ENCODE results near the gene PTPN7. TPM values are rescaled to one million over a fixed set of nuclear protein-coding genes. Genes with fewer than 3 reads are reported as not detected.
A peak's percentile ranks its signal among the peaks of the same experiment; 100 is the strongest.
"Not testable (repeated sequence)": the region's sequence is repeated elsewhere in the genome, so short reads cannot be mapped to it uniquely, and the experiment has no call there.

The PTPN7 gene
- total RNA-seq, 1 donor from 2014 or later = 4.2 TPM

DNA sequence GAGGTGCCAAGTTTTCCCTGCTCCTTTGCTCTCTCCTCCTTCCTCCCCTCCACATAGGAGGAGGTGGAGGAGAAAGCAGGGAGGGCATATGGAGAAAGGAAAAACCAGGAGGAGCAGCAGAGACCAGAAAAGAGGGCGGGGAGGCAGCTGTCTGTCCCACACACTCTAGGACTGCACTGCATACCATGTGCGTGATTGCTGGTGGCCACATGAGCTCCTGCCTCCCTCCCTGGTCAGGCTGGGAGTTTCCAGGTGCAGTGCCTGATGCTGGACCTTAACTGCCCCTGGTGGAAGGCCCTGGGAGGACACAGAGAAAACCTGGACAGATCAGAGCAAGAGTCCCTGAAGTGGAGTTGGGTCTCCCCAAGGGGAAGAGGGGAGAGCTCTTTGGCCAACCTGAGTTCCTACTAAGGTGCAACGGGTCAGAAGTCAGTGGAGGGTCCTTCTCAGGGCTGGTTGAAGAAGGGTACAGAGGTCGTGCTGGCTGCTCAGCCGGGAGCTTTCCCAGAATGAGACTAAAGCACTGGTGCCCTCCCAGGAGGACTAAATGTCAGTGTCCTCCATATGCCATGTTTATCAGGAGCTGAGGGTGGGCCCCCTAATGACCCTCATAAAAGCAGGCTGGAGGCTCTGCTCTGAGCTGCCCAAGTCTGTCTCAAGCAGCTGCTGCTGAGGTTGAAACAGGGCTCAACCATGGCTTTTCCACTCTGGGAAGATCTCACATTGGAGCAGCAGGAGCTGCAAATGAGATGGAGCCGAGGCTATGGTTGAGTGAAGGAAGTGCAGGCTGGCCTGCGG lies 29.7 kb upstream of the PTPN7 start:
- no peak for DNase-seq (ENCODE audit: low spot score)

DNA sequence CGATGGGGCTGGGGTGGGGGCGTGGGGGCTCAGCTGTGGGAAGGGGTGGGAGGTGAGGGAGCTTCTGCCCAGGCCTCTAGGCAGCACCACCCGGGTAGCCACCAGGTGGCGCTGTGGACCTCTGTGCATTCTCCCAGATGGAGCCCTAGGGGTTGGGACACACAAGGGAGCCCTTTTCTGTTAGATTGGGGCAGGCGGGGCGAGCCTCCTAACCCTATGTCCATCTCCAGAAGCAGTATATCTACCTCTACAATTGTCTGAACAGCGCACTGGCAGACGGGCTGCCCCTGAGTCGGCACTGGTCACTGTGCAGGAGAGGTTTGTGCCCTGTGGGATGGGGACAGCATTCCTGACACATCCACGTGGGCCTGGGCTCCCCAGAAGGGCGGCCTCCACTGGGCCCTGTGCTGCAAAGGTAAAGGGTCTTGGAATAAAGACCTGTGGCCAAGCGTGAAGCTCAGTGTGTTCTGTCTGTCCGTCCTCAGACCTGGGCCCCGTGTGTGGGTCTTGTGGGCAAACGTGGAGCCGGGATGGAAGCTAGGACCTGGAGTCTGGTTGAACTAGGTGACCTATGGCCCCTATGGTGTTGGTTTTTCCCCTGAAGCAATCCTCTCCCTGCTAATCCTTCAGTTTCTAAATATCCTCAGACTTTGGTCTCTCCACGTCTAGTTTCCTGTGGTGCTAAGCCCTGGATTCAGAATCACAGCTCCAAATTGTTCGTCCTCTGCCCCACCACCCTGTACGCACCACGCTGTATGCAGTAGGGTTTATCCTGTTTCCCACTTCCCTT lies 28.8 kb upstream of the PTPN7 start:
- DNase-seq (ENCODE audit: low spot score) = peak; percentile 77

DNA sequence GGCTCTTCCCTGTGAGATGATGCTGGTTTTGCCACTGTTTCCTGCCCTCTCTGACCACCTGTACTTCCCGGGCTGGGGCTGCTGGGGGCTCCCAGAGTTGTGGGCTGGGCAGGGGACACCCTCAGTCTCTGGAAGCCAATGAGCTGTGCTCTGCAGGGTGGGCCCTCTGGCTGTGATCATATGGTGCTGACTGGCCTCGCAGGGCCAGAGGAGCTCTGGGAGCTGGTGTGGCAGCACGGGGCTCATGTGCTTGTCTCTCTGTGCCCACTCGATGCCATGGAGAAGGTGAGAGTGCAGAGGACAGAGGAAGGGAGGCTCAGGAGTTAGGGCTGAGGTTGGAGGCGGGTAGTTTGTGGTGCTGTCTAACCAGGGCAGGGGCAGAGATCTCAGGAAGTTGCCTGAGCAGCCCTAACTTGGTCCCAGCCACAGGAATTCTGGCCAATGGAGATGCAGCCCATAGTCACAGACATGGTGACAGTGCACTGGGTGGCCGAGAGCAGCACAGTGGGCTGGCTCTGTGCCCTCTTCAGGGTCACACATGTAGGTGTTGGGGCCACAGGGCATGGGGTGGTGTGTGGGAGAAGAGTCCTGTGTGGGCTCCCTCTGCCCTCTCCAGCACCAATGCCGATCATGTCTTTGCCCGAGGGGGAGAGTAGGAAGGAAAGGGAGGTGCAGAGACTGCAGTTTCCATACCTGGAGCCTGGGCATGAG lies 27.4 kb upstream of the PTPN7 start:
- no peak for DNase-seq (ENCODE audit: low spot score)

DNA sequence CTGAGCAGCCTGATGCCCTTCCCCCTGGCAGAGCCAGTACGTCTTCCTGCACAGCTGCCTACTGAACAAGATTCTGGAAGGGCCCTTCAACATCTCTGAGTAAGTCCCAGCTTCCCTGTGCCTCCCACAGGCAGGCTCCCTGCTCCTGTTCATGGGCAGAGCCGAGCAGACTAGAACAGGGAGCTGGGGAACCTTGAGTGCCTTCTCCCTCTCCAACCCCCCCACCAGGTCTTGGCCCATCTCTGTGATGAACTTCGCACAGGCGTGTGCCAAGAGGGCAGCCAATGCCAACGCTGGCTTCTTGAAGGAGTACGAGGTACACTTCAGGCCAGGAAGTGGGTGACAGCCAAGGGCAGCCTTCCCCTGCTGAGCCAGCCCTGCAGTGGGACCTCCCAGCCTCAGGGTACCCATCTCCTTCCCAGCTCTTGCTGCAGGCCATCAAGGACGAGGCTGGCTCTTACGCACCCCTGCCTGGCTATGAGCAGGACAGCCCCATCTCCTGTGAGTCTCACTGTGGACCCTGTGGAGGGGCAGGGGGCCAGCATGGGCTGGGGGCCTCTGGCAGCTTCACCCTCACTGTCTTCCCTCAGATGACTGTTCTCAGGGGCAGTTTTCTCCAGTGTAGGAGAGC lies 26.8 kb upstream of the PTPN7 start:
- DNase-seq (ENCODE audit: low spot score) = no peak

DNA sequence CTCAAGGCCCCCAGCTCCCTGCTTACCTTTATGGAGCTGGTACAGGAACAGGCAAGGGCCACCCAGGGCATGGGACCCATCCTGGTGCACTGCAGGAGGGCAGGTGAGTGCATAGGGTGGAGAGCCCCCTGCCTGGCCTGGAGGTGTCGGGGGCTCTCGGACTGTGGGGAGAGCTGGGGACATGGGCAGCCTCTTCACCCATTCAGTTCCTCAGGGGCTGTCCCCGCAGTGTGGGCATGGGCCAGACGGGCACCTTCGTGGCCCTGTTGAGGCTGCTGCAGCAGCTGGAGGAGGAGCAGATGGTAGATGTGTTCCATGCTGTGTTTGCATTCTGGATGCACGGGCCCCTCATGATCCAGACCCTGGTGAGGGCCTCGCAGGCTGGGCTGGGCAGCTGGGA lies 25.9 kb upstream of the PTPN7 start:
- DNase-seq (ENCODE audit: low spot score) = no peak

DNA sequence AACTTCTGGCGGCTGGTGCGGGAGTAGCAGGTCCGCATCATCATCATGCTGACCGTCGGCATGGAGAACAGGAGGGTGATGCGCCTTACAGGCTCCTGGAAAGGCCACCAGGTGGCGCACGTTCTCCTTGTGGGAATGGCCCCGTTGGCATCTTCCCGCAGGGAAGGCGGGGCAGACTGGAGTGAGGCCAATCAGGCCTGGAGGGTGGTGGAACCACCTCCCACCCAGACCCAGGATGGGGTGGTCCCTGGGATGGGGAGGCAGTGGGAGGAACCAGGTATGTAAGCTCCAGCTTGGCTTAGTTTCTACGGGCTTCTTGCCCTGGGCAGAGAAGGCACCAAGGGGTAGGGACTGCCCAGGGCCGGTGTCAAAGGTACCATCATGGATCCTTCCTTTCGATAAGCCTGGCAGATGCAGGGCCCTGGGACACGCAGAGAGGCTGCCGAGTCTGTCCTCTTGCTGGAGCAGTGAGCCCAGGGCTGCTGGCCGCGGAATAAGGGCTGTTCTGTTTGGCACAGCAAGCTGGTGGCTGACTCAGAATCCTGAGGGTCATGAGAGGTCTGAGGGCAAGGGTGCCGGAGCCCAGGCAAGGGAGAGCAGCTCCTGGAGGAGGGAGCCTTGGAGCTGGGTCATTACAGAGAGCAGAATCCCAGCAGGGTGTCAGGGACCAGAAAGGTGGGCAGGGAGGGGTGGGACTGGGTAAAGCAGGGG lies 24.5 kb upstream of the PTPN7 start:
- peak; percentile 76 for DNase-seq (ENCODE audit: low spot score)

DNA sequence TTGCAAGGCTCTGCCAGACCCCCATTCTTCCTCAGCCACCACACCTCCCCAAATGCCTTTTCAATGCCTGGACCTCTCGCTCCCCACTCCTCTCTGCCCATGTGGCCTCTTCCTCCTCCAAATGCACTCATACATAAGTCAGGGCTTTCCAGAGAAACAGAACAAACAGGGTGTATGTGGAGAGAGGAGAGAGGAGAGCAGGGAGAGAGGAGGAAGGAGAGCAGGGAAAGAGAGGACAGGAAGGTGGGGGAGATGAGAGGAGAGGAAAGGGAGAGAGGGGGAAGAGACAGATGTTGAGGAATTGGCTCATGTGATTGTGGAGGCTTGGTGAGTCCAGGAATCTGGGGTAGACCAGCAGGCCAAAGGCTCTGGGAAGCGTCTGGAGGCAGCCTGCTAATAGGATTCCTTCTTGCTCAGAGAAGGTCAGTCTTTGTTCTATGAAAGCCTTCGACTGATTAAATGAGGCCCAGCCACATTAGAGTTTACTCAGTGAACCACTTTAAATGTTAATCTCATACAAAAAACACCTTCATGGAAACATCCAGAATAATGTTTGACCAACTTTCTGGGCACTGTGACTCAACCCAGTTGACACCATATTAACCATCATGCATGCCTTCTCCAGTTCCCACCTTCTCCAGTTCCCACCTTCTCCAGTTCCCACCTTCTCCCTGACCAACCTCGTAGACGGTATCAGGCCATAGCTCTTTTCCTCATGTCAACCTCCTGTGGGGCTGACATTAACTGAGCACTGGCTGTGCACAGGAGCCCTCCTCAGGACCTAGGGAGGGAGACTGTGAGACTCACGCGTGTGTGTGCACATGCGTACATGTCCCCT lies 21.9 kb upstream of the PTPN7 start:
- no peak for DNase-seq (ENCODE audit: low spot score)

DNA sequence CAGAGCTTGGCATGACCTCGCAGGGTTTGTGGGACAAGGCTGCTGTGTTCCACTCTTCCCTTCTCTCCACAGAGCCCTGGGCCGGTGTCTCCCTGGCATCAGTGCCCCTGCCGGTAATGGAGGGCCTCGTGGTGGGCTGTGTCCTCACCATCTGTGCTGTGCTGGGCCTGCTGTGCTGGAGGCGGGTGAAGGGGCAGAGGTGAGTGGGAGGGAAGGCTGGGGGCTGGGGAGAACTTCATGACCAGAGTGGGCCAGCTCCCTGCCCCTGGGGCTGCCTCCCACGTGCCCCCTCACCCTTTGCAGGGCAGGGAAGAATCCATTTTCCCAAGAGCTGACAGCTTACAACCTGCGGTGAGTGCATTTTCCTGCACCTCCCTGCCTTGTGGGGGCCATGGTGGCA lies 21.2 kb upstream of the PTPN7 start:
- DNase-seq (ENCODE audit: low spot score) = no peak

DNA sequence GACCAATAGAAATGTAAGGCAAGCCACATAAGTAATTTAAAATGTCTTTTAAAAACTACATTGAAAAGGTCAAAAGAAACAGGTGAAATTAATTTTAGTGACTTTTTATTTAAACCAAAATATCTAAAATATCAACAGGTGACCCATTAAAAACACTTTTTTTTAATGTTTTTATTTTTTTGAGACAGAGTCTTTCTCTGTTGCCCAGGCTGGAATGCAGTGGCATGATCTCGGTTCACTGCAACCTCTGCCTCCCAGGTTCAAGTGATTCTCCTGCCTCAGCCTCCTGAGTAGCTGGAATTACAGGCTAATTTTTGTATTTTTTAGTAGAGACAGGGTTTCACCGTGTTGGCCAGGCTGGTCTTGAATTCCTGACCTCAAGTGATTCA lies 20.3 kb upstream of the PTPN7 start:
- DNase-seq (ENCODE audit: low spot score) = not testable (repeated sequence)

DNA sequence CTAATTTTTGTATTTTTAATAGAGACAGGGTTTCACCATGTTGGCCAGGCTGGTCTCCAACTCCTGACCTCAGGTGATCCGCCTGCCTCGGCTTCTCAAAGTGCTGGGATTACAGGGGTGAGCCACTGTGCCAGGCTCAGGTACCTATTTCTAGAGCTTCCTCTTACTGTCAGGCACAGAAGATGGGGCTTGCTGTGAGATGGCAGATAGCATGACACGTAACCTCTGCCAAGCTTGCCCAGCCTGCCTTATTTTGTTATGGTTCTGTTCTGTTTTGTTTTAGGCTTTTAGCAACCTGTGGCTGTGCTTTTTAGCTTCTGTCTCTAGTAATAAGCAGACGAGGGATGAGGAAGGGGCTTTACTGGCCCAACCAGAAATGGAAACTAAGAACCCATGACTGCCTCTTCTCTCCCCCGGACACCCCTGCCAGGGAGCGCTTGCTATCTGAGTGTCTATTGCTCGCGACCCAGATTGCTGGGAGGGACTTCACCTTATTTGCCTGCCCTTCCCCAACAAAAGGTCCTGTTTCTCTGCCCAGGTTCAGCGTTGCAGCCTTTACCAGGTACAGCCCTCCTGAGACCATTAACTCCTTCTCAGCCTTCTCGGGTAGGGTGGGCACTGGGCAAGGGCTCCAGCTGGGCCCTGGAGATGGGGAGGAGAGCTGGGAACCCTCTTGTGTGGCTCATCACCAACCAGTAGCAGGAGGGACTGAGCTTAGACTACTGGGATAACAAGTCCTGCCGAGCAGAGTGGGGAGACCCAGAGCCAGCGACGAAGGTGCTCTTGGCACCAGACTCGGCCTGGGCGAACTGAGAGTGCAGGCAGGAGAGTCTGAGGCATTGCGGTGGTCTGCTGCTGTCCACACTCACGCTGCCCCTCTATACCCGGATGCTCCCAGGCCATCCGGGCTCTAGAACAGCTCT lies 19.7 kb upstream of the PTPN7 start:
- DNase-seq (ENCODE audit: low spot score) = no peak

DNA sequence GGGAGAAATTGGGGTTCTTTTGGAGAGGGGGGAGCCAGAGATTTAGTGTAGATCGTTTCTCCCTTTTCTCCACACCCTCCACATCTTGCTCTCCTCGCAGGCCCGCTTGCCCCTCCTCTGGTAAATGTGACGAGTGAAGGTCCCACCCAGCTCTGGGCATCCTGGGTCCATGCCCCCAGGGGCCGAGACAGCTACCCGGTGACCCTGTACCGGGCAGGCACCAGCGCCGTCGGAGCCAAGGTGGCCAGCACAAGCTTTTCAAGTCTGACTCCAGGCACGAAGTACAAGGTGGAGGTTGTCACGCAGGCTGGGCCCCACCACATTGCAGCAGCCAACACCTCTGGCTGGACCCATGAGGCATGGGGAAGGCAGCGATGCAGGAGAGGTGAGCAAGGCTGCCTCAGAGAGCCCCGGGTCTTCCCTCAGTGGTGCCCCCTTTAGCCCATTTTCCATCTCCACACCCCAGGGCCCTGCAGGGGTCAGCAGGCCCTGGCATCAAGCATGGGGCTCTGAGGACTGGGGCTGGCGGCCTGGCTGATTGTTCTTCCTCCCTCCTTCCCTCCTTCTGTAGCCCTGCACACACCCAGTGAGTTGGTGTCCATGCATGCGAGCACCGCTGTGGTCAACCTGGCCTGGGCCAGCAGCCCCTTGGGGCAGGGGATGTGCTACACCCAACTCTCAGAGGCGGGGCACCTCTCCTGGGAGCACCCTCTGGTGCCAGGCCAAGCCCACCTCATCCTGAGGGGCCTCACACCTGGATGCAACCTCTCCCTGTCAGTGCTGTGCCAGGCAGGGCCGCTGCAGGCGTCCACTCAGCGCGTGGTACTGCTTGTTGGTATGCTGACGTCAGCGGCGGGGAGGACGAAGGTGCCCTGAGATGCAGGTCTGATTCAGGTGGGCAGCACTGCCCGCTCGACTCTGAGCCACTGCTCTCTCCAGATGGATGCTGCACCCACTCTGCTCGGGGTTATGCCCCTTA lies 16.8 kb upstream of the PTPN7 start:
- DNase-seq (ENCODE audit: low spot score) = no peak

DNA sequence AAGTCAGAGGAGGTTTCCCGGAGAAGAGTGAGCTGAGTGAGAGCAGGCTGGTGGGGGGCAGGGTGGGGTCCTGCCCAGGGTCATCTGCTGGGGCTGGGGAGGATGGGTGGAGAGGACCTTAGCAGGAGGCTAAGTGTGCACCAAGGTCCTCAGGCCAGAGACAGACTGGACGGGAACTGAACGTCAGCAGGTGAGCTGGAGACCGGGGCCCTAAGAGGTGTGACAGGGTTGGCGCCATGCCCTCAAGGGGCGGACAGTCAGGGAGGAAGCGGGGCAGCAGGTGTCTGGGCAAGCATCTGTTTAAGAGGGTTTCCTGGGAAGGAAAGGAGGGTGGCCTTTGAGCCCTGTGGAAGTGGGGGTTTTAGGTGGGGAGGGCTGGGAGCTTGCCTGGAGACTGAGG lies 13.6 kb upstream of the PTPN7 start:
- DNase-seq (ENCODE audit: low spot score) = no peak

DNA sequence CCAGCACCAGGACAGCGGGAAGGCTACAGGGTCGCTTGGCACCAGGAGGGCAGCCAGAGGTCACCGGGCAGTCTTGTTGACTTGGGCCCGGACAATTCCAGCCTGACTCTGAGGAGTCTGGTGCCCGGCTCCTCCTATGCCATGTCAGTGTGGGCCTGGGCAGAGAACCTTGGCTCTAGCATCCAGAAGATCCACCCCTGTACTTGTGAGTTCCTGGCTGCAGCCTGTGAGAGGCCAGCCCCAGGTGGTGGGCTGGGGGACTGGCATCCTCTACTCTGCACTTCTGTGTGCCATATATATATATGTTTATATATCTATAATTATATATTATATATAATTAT lies 11.6 kb upstream of the PTPN7 start:
- no peak for DNase-seq (ENCODE audit: low spot score)

DNA sequence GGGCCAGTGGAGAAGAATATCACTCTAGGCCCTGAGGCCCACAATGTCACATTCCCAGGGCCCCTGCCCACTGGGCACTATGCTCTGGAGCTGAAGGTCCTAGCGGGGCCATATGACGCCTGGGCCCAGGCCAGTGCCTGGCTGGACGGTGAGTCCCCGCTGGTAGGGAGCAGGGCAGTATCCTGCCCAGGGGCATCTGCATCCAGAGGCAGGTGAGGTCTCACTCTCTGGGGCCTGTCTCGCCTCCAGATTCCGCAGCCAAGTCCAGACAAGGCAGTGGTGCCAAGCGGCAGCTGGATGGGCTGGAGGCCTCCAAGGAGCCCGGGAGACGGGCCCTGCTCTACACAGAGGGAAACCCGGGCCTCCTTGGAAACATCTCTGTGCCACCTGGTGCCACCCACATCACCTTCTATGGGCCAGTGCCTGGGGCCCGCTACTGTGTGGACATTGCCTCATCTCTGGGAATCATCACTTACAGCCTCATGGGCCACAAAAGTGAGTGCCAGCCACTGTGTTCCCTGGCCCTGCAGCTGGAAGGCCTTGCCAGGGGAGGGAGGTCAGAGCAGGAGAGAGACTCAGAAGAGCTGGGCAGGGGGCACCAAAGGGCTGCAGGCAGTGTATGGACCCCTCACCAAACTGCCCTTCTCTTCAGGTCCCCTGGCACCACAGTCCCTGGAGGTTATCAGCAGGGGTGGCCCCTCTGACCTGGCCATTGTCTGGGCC lies 11.1 kb upstream of the PTPN7 start:
- no peak for DNase-seq (ENCODE audit: low spot score)

DNA sequence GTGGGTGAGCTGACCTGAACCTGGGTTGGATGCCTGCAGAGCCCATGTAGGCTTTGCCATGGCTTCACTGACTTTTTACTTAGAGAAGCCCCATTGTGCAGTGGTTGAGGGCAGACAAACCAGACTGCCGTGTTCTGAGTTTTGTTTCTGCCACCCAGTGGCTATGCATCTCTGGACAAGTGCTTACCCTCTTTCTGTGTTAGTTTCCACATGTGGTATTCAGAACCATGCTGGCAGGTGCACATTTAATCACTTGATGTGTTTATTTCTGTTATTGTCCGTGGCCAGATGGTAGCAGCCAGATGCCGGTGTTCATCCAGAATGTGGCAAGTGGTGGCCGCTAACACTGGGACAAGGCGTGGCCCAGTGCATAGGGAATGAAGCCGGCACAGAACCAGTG lies 10.3 kb upstream of the PTPN7 start:
- DNase-seq (ENCODE audit: low spot score) = no peak

DNA sequence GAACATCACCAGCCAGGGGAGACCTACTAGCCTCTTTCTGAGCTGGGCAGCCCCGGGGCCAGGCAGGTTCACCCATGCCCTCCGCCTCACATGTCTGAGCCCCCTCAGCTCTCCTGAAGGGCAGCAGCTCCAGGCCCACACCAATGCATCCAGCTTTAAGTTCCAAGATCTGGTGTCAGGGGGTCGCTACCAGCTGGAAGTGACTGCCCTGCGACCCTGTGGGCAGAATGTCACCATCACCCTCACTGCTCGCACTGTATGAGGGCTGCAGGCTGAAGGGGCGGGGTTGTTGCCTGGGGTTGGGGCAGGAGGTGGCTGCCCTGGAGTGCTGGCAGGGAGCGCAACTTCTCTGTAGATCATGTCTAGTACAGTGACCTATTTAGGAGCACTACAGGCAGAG lies 8.5 kb upstream of the PTPN7 start:
- no peak for DNase-seq (ENCODE audit: low spot score)

DNA sequence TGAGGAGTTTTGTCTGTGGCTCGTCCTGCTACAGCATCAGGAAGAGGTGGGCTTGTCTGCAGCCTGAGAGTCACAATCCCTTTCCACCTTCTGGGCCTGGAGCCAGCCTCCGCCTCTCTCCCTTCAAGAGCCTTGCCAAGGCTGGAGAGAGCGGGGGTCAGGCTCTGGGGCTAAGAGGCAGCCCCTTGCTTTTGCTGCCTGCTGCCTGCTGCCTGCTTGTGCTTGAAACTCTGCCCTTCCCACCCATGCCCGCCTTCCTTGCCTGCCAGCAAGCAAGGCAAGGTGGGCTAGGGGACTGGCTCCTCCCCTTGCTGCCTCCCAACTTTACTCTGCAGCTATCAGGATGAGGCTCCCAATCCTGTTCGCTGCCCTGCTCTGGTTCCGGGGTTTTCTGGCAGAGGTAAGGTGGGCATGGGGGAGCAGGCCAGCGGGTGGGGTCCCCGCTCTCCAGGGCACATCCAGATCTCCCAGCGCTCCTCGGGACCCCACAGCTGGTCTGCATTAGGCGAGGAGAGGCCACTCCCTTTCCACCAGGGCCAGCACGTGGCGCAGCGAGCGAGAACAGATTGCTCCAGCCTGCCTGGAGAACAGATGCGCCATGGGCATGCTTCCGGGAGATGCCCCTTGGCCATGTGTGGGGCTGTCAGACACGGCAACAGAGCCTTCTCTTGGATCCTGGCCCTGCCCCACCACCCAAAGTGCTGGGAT lies 7.5 kb upstream of the PTPN7 start:
- no peak for DNase-seq (ENCODE audit: low spot score)

All from ureter (tissue), 1 donor.